ENCODE measurements around the gene POMT1. TPM values are rescaled to one million over a fixed set of nuclear protein-coding genes. Genes with fewer than 3 reads are reported as not detected.

The POMT1 gene
- total RNA-seq, 1 donor from 2014 or later, result 54.8 TPM

DNA sequence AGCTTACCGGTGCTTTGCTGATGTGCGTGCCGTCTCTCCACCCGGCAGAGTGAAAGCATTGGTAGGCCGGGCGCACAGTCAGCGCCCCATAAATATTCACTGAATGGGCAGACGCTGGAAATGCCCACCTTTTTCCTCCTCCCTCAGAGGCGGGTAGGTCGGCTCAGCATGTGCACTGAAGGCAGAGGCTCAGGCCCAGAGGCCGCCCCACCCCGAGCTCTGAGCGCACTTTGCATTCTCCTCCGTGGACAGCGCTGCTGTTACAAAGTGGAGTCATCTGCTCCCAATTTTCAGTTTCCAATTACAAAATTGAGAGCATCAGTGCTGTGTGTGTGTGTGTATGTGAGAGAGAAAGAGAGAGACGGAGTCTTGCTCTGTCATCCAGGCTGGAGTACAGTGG lies 17.8 kb downstream of the POMT1 start:
- H3K27me3 Mint-ChIP-seq (ENCODE audit: low read depth), result no peaks in the 10 kb centered on the region
- H3K36me3 Mint-ChIP-seq, result peaks cover 29% of the 10 kb centered on the region
- no peak overlapping the region for H3K27ac Mint-ChIP-seq
- H3K4me3 Mint-ChIP-seq, result no peak overlapping the region
- no peaks in the 10 kb centered on the region for H3K4me1 Mint-ChIP-seq
- no peak for TF ChIP-seq CTCF (IDR thresholded peaks at IDR 0.05; ENCODE audit: unreplicated experiment)
- no peaks in the 10 kb centered on the region for H3K9me3 Mint-ChIP-seq
- DNase-seq (ENCODE audit: low spot score in 2 of 2, unreplicated experiment in 2 of 2), result no peak

- Mint-ChIP-seq H3K4me1 (no peaks in the 10 kb centered on the region), H3K27ac (no peak overlapping the region), H3K4me3 (no peak overlapping the region)
These were observed 18.5 kb downstream of the POMT1 start for GRCh38 chr9:131521203-131521602.

DNA sequence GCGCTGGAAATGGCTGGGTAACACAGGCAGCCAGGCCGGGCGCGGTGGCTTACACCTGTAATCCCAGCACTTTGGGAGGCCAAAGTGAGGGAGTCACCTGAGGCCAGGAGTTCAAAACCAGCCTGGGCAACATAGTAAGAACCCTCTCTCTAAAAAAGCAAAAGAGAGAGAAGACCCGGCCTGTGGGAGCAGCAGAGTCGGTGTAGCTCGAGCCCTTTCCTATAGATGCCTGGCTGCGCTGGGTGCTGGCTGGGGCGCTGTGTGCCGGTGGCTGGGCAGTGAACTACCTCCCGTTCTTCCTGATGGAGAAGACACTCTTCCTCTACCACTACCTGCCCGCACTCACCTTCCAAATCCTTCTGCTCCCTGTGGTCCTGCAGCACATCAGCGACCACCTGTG lies 19.1 kb downstream of the POMT1 start:
- Mint-ChIP-seq H3K36me3 (peaks cover 35% of the 10 kb centered on the region), H3K27ac (no peak overlapping the region)
- TF ChIP-seq CTCF (IDR thresholded peaks at IDR 0.05; ENCODE audit: unreplicated experiment), result no peak

More at GRCh38 chr9:131521203-131521602, 18.5 kb downstream of the POMT1 start:
- H3K36me3 Mint-ChIP-seq, result peaks cover 30% of the 10 kb centered on the region
- TF ChIP-seq CTCF (IDR thresholded peaks at IDR 0.05; ENCODE audit: unreplicated experiment), result no peak
- DNase-seq (ENCODE audit: low spot score in 2 of 2, unreplicated experiment in 2 of 2), result no peak
- H3K9me3 Mint-ChIP-seq, result no peaks in the 10 kb centered on the region
- no peaks in the 10 kb centered on the region for H3K27me3 Mint-ChIP-seq (ENCODE audit: low read depth)

DNA sequence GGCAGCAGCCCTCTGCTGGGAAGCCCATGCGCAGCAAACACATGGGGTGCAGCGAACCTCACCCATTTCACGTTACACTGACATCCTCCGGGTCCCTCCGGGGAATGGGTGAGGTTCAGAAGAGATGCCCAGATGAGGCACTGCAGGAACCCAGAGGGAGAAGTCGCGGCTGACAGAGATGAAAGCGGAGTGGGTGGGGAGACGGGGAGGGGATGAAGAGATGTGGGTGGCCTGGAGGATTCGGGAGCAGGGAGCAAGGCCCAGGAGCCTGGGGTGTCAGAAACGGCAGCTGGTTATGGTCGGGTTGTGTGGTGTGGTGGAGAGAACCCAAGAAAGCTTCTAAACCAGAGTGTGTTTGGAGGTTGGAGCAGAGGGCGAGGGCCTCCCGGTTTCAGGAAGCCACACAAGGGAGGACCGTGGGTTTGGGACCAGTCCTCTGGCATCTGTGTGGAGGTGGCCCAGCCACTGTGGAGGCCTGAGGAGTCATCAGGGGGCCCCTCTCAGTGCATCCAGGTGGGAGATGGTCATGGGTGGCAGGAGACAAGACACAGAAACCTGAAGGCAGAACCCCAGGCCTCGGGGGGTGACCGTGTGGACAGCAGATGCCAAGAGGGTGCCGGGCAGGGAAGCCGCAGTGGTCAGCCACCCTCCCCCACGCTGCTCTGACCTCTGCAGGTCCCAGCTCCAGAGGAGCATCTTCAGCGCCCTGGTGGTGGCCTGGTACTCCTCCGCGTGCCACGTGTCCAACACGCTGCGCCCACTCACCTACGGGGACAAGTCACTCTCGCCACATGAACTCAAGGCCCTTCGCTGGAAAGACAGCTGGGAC lies 19.8 kb downstream of the POMT1 start:
- no peaks in the 10 kb centered on the region for H3K4me1 Mint-ChIP-seq
- H3K4me3 Mint-ChIP-seq, result no peak overlapping the region
- H3K27ac Mint-ChIP-seq, result no peak overlapping the region
- H3K9me3 Mint-ChIP-seq, result no peaks in the 10 kb centered on the region
- no peaks in the 10 kb centered on the region for H3K27me3 Mint-ChIP-seq (ENCODE audit: low read depth)
- peaks cover 33% of the 10 kb centered on the region for H3K36me3 Mint-ChIP-seq
- TF ChIP-seq CTCF (IDR thresholded peaks at IDR 0.05; ENCODE audit: unreplicated experiment), result no peak
- no peak for DNase-seq (ENCODE audit: low spot score in 2 of 2, unreplicated experiment in 2 of 2)

More for the DNA sequence above, 19.1 kb downstream of the POMT1 start:
- DNase-seq (ENCODE audit: low spot score in 2 of 2, unreplicated experiment in 2 of 2), result no peak
- Mint-ChIP-seq H3K4me3 (no peak overlapping the region), H3K4me1 (no peaks in the 10 kb centered on the region), H3K27me3 (ENCODE audit: low read depth) (no peaks in the 10 kb centered on the region), H3K9me3 (no peaks in the 10 kb centered on the region)

DNA sequence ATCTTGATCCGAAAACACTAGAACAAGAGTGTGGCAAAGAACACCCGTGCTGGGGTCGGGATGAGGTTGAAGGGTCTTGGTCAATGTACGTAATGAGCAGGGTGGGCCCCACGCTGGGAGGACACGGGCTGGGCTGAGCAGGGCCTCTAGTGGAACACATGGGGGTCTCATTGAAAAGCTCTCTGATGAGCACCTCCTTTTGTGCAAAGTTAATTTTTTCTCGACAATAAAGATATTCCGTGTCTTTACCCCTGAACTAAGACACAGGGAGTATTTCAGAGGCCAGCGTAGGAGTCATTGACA lies 20.3 kb downstream of the POMT1 start:
- DNase-seq (ENCODE audit: low spot score in 2 of 2, unreplicated experiment in 2 of 2), result no peak
- Mint-ChIP-seq H3K27ac (no peak overlapping the region), H3K36me3 (peaks cover 29% of the 10 kb centered on the region), H3K4me1 (no peaks in the 10 kb centered on the region), H3K27me3 (ENCODE audit: low read depth) (no peaks in the 10 kb centered on the region), H3K4me3 (no peak overlapping the region), H3K9me3 (no peaks in the 10 kb centered on the region)
- TF ChIP-seq CTCF (IDR thresholded peaks at IDR 0.05; ENCODE audit: unreplicated experiment), result no peak

Measured in mesothelial cell of epicardium (in vitro differentiated cells).